NAMALWA (cell line): ENCODE data around the gene SLC16A2.

Source experiments
- DNase-seq: peaks from one replicate; pipeline ENCODE4 v3.0.0-alpha.2; 2015; ENCODE audit warnings: low spot score

The SLC16A2 gene

DNA sequence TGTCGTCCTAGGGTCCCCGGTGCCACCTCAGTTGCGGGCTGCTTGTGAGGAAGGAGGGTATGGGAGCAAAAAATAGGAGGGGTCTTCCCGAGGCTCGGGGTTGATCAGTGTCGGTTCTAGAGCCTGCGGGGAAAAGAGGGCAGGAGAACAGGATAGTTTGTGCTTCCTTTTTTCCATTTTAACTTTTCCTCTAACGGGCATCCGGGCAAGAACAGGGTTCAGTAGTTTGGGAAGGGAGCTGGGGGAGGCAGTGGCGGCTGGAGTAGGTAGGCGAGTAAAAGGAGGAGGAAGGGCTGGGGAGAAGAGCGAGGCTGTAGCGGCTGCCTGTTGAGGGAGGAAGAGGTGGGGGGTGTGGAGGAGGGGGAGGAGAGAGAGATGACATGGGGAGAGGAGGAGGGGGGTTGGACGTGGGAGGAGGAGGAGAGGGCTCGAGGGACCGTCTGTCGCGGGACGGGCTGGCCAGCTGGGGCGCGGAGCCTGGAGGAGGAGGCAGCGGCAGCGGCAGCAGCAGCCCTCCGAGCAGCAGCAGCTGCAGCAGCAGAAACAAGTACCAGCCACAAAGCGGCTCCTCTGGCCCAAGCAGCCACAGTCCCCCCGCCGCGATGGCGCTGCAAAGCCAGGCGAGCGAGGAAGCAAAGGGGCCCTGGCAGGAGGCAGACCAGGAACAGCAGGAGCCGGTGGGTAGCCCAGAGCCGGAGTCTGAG, at the start of gene SLC16A2:
TSS of gene SLC16A2 (plus strand) at position 458 of the 704 bp plus-strand sequence. CDS start at position 603, 145 bp downstream.
- DNase-seq, result no peak

- no peak for DNase-seq
Measured at GRCh38 chrX:74372272-74372671, 49.0 kb upstream of the SLC16A2 start.

DNA sequence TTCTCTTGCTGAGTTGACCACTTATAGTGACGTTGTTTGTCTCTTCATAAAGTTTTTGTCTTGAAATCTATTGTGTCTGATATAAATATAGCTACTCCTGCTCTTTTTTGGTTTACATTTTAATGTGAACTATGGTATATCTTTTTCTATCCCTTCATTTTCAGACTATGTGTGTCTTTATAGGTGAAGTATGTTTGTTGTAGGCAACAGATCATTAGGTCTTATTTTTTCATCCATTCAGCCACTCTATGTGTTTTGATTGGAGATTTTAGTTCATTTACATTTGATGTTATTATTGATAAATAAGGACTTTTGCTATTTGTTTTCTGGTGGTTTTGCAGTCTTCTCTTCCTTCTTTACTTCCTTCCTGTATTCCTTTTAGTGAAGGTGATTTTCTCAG, 44.0 kb upstream of the SLC16A2 start:
- no peak for DNase-seq

DNA sequence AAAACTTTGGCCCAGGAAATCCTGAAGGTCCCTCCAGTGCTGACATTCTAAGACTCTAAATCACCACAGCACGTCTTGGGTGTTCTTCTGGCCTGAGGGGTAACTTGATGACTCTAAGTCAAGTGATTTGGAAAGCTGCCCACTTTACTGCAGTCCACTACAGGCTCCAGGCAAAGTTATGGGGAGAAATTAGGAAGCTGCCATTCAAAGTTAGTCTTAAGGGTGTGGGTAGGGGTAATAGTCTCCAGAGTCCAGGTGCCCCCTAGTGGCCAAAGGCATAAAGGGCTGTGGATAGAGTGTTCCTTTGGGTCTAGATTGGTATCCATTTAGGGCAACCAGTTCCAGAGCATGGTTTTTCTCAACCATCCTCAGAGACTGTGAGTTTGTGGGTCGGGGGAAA, 38.7 kb upstream of the SLC16A2 start:
- peak; percentile 64 for DNase-seq

DNA sequence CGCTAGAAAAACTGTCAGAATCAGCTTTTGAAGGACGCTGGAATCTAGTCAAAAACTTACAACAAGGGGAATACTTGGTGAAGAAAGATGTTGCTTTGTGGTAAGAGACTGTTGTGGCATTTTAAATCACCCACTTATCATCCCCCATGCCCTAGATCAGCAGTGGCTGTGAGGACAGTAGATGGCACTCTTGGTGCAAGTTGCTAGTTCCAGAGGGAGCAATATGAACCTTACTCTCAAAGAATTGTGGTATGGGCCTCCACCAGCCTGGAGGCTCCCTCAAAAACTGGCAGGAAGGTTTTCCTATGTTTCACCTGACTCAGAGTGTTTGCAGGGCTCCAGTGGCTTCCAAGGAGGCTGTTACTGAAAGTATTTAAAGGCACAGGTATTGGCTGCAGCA, 37.7 kb upstream of the SLC16A2 start:
- DNase-seq, result peak; percentile 19

GRCh38 chrX:74389016-74389722, 32.1 kb upstream of the SLC16A2 start:
- DNase-seq, result no peak

- DNase-seq, result no peak
Measured at GRCh38 chrX:74395556-74395955, 25.7 kb upstream of the SLC16A2 start.

GRCh38 chrX:74405973-74406489, 15.3 kb upstream of the SLC16A2 start:
- DNase-seq, result no peak

GRCh38 chrX:74408304-74408703, 13.0 kb upstream of the SLC16A2 start:
- no peak for DNase-seq

DNA sequence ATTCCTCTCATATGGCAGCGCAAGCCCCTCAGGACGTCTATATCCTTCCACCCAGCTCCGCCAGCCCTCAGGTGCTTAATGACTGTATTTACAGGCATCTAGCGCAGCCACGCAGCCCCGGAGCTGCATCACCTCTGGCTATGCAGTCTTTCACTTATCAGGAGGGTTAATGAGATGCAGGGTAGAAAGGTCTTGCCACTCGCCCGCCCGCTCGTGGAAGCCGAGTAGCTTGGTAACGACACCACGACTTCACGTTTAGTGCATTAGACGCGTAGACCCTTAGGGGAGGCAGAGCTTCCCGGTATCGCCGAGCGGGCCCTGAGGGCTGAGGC, 1.5 kb upstream of the SLC16A2 start:
- no peak for DNase-seq

- no peak for DNase-seq
Measured at GRCh38 chrX:74420196-74421035, 877 bp upstream of the SLC16A2 start.

DNA sequence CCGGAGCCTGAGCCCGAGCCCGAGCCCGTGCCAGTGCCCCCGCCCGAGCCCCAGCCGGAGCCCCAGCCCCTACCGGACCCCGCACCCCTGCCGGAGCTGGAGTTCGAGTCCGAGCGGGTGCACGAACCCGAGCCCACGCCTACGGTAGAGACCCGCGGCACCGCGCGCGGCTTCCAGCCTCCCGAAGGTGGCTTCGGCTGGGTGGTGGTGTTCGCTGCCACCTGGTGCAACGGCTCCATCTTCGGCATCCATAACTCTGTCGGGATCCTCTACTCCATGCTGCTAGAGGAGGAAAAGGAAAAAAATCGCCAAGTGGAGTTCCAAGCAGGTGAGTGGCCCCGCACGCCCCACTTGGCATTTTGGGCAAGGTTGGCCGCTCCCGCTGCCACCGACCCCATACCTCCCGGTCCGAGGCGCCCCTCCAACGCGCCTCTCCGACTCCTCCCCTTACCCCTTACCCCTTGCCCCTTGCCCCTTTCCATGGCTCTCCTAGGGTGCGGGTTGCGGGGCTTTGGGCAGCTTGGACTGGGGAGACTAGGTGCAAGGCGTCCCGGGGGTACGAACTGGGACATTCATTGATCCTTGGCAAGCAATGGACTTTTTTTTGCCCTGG, 553 bp downstream of the SLC16A2 start:
- no peak for DNase-seq

- no peak for DNase-seq
Measured at GRCh38 chrX:74422576-74423288, 1.4 kb downstream of the SLC16A2 start.

- no peak for DNase-seq
Measured at GRCh38 chrX:74423289-74423998, 2.2 kb downstream of the SLC16A2 start.

GRCh38 chrX:74426071-74426470, 4.8 kb downstream of the SLC16A2 start:
- DNase-seq, result no peak

DNA sequence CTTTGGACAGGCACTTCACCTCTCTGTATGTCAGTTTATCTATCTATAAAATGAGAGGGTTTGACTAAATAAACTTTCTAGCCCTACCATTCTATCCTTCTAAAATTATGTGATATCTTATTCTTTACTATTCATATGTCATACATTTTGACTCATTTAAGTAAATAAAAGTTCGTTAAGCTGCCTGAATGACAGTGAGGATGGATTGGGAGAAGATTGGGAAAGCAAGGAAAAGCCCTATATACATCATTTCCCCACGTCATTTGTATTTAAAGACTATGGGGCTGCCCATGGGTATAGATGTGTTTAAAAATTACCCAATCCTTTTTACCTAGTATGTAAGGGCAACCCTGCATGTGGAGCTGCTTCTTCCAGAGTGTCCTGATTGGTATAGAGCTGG, 5.3 kb downstream of the SLC16A2 start:
- no peak for DNase-seq

- DNase-seq, result no peak
Measured at GRCh38 chrX:74431797-74432196, 10.5 kb downstream of the SLC16A2 start.

DNA sequence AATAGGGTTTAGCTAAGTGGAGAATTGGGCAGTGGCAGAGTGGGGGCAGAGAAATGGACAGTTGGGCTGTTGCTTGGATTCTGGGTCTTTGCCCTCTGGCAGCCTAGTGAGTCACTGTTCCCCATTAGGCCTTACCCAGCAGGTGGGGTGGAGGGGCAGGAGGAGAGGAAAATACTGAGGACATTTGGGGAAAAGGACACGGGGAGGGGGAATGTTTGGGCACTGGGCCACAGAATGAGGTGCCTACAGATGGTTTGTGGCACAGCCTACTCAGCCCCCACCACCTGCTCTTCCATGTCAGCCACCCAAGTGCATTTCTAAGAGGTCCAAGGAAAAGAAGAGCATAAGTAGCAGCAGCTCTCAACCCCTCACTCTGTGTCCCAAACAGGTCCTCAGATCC, 13.0 kb downstream of the SLC16A2 start:
- no peak for DNase-seq

DNA sequence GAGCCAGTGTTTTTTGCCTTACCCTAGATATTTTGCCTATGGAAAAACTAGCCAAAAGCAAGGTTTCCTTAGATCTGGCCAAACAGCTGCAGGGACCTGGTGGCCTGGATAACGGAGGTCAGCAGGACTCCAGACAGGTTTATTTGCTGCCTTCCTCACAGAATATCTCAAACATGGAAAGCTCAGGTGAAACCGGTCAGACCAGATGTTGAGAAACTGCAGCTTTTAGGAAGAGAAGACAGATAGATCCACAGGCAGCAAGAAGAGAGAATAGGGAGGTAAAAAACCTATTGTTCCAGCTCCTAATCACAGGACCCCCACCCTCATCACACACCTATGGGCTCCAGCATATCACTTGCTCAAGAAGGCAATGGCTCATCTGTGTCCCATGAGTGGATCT, 16.2 kb downstream of the SLC16A2 start:
- no peak for DNase-seq

DNA sequence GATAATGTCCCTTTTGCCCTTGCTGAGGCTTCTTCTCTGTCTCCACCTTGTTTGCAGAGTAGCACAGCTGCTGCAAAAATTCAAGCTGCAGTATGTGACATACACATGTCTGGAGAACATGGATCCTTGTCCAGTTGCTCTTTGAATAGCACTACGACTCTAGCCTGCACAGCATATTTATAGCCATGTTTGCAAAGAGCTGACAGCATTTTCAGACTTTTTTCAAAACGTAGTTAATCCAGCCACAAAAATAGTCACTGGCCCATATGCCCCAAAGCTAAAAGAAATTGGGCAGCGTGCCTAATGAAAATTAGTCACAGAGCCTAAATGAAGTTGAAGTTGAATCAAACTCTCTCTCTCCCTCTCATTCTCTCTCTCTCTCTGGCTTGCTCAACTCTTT, 17.5 kb downstream of the SLC16A2 start:
- DNase-seq, result no peak

- no peak for DNase-seq
Measured at GRCh38 chrX:74445099-74445498, 23.8 kb downstream of the SLC16A2 start.
